WI38 (cell line): Measurements from ENCODE around the gene SMG9.

ENCODE experiments used
- H3K4me3 ChIP-seq: 2 replicates; pipeline ENCODE4 v1.5.1; 2011; ENCODE audit warnings: low read depth, mild to moderate bottlenecking, control low read depth, low read length
- CTCF ChIP-seq: IDR thresholded peaks from 2 replicates; pipeline ENCODE4 v1.5.1; 2012; ENCODE audit warnings: low read depth, mild to moderate bottlenecking, control low read depth, low read length

Gene SMG9

GRCh38 chr19:43797556-43797955, 42.8 kb upstream of the SMG9 start:
- no peak overlapping the region for H3K4me3 ChIP-seq

GRCh38 chr19:43797118-43797517, 42.4 kb upstream of the SMG9 start:
- no peak overlapping the region for H3K4me3 ChIP-seq
- no peak for TF ChIP-seq CTCF

More at GRCh38 chr19:43797556-43797955, 42.8 kb upstream of the SMG9 start:
- TF ChIP-seq CTCF, result no peak

- no peak overlapping the region for H3K4me3 ChIP-seq
- TF ChIP-seq CTCF, result no peak
Observed at GRCh38 chr19:43790587-43790986, 35.8 kb upstream of the SMG9 start.

GRCh38 chr19:43789029-43789428, 34.3 kb upstream of the SMG9 start:
- TF ChIP-seq CTCF, result no peak
- no peak overlapping the region for H3K4me3 ChIP-seq

- H3K4me3 ChIP-seq, result no peak overlapping the region
- TF ChIP-seq CTCF, result no peak
Observed at GRCh38 chr19:43786665-43787064, 31.9 kb upstream of the SMG9 start.

GRCh38 chr19:43784981-43785808, 30.4 kb upstream of the SMG9 start:
- TF ChIP-seq CTCF, result peak; percentile 99
- H3K4me3 ChIP-seq, result no peak overlapping the region

- H3K4me3 ChIP-seq, result no peak overlapping the region
- TF ChIP-seq CTCF, result no peak
Observed at GRCh38 chr19:43784241-43784980, 29.6 kb upstream of the SMG9 start.
